ENCODE data around the gene KRTDAP. TPM values are rescaled to one million over a fixed set of nuclear protein-coding genes. Genes with fewer than 3 reads are reported as not detected.
A peak's percentile ranks its signal among the peaks of the same experiment; 100 is the strongest.

The KRTDAP gene
- total and polyA plus RNA-seq, 9 of the 15 experiments (the other 6 are each of a cell fraction or from before 2014, with no cell fraction given), result not detected

DNA sequence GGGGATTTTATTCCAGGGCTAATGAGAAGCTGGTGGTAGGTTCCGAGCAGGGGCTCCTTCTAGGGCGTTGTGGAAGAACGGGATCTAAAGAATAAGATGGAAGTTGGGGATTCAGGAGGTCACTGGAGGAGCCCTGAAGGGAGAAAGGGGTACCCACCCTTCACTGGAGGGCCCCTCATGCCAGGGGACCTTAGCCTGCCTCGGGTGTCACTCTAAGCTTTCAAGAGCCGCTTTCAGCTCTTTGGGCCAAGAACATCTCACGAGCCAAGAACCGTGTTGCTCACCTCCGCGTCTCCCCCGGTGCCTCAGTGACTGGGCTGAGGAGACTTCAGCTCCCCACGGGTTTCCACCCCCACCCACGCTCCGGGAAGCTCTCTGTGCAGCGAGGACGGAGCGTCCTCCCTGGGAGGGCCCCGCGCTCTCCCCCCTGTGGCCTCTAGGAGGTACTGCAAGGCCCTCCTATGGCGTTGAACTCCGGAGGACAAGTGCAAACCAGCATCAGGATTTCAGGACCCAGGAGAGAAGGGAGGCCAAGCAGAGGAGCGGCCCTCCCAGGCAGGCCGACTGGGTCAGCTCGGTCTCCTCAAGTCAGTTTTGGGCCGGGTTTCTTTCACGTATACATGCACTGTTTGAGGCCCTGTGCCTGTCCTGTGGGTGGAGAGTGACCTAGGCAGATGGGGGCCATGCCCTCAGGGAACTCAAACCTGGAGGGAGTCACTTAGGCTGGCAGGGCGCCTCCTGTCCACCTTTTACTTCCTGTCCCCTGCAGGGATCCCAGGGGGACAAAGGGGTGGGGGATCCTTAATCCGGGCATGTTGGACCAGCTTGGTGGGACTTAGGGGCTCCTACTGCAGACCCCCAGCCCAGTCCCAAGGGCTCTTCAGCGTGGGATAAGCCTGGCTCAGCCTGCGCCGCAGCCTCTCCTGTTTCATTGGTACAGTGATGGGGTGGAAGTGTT is 5.1 kb upstream of the KRTDAP start (continued):
- TF ChIP-seq, protein P1, sequence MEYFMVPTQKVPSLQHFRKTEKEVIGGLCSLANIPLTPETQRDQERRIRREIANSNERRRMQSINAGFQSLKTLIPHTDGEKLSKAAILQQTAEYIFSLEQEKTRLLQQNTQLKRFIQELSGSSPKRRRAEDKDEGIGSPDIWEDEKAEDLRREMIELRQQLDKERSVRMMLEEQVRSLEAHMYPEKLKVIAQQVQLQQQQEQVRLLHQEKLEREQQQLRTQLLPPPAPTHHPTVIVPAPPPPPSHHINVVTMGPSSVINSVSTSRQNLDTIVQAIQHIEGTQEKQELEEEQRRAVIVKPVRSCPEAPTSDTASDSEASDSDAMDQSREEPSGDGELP (CRISPR knock-in tag; IDR thresholded peaks at IDR 0.05; ENCODE audit: borderline replicate concordance), result 0 out of 2 replicates have a peak, but pooled peaks have one; percentile 37
- TF ChIP-seq CXXC5 (CRISPR knock-in tag; IDR thresholded peaks at IDR 0.05) (peak; percentile 17; the same call in 1 of the 2 replicates), CHD4 (IDR thresholded peaks at IDR 0.05; ENCODE audit: insufficient read depth, insufficient replicate concordance, low read depth, low read length, poor library complexity, severe bottlenecking) (peak; percentile 48), ZNF280A (IDR thresholded peaks at IDR 0.05; ENCODE audit: low read depth, partially characterized antibody) (no peak), HDAC2 (IDR thresholded peaks at IDR 0.05) (peak; percentile 36; the same call in 1 of the 2 replicates), CREM (IDR thresholded peaks at IDR 0.05; ENCODE audit: low read depth) (peak; percentile 34; the same call in 1 of the 2 replicates), VEZF1 (CRISPR knock-in tag; IDR thresholded peaks at IDR 0.05) (peak; percentile 49), CTBP1 (IDR thresholded peaks at IDR 0.05; ENCODE audit: borderline replicate concordance) (peak; percentile 52; the same call in 1 of the 2 replicates), HMGXB4 (CRISPR knock-in tag; IDR thresholded peaks at IDR 0.05) (no peak), NR2C1 (IDR thresholded peaks at IDR 0.05) (no peak), NR2C1 (tag; IDR thresholded peaks at IDR 0.05) (no peak), RHOXF2B (CRISPR knock-in tag; conservative IDR thresholded peaks at IDR 0.05) (no peak), RAD21 (CRISPR knock-in tag; conservative IDR thresholded peaks at IDR 0.05 in 1 of 2, IDR thresholded peaks at IDR 0.05 in 1 of 2) (peak; percentile 72 to 87), KDM5B (IDR thresholded peaks at IDR 0.05; ENCODE audit: insufficient replicate concordance, low read depth, low read length) (no peak), L3MBTL2 (IDR thresholded peaks at IDR 0.05) (0 out of 2 replicates have a peak, but pooled peaks have one; percentile 13), SMARCE1 (IDR thresholded peaks at IDR 0.05) (no peak), STAG1 (CRISPR knock-in tag; IDR thresholded peaks at IDR 0.05; ENCODE audit: borderline replicate concordance) (peak; percentile 51; the same call in 1 of the 2 replicates)
- TF ChIP-seq, protein P2, sequence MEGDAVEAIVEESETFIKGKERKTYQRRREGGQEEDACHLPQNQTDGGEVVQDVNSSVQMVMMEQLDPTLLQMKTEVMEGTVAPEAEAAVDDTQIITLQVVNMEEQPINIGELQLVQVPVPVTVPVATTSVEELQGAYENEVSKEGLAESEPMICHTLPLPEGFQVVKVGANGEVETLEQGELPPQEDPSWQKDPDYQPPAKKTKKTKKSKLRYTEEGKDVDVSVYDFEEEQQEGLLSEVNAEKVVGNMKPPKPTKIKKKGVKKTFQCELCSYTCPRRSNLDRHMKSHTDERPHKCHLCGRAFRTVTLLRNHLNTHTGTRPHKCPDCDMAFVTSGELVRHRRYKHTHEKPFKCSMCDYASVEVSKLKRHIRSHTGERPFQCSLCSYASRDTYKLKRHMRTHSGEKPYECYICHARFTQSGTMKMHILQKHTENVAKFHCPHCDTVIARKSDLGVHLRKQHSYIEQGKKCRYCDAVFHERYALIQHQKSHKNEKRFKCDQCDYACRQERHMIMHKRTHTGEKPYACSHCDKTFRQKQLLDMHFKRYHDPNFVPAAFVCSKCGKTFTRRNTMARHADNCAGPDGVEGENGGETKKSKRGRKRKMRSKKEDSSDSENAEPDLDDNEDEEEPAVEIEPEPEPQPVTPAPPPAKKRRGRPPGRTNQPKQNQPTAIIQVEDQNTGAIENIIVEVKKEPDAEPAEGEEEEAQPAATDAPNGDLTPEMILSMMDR (IDR thresholded peaks at IDR 0.05 in 2 of 3, conservative IDR thresholded peaks at IDR 0.05 in 1 of 3; ENCODE audit: insufficient read depth in 2 of 3, low read depth in 1 of 3, low read length in 3 of 3), result peak; percentile 89 to 94 (median 93)

Data from K562 (cell line).